Neural progenitor cell (in vitro differentiated cells): Measurements from ENCODE around the gene C14orf132. TPM values are rescaled to one million over a fixed set of nuclear protein-coding genes. Genes with fewer than 3 reads are reported as not detected.

Source experiments
- DNase-seq: peaks from one replicate; pipeline ENCODE4 v3.0.0-alpha.2; 2016; ENCODE audit warnings: low spot score
- H2AFZ ChIP-seq: fragments of 200-600 bp; sonication (generic); replicated peaks from 2 replicates; pipeline ENCODE4 v1.6.1; 2016; ENCODE audit warnings: antibody characterized with exemption
- H3F3A ChIP-seq: fragments of 200-600 bp; sonication (generic); 2 replicates; pipeline ENCODE4 v1.6.1; 2016; ENCODE audit warnings: antibody characterized with exemption, low read depth
- H3K27ac ChIP-seq: fragments of 200-600 bp; sonication (generic); 2 replicates; pipeline ENCODE4 v1.5.1; 2016; ENCODE audit warnings: mild to moderate bottlenecking
- H3K27me3 ChIP-seq: fragments of 200-600 bp; sonication (generic); 2 replicates; pipeline ENCODE4 v1.6.1; 2016; ENCODE audit warnings: mild to moderate bottlenecking, moderate library complexity
- H3K36me3 ChIP-seq: fragments of 200-600 bp; sonication (generic); 2 replicates; pipeline ENCODE4 v1.5.1; 2016
- H3K4me1 ChIP-seq: fragments of 200-600 bp; sonication (generic); 2 replicates; pipeline ENCODE4 v1.6.1; 2016; ENCODE audit warnings: mixed run types
- H3K4me2 ChIP-seq: fragments of 200-600 bp; sonication (generic); 2 replicates; pipeline ENCODE4 v1.6.1; 2016
- H3K4me3 ChIP-seq: fragments of 200-600 bp; sonication (generic); 2 replicates; pipeline ENCODE4 v1.5.1; 2016
- H3K79me2 ChIP-seq: fragments of 200-600 bp; sonication (generic); 2 replicates; pipeline ENCODE4 v1.6.1; 2016; ENCODE audit warnings: low read depth
- H3K9ac ChIP-seq: fragments of 200-600 bp; sonication (generic); 2 replicates; pipeline ENCODE4 v1.6.1; 2016
- H3K9me3 ChIP-seq: fragments of 200-600 bp; sonication (generic); 2 replicates; pipeline ENCODE4 v1.5.1; 2016; ENCODE audit warnings: low read depth
- H4K20me1 ChIP-seq: fragments of 200-600 bp; sonication (generic); 2 replicates; pipeline ENCODE4 v1.6.1; 2016; ENCODE audit warnings: low read depth
- H3K27ac Mint-ChIP-seq: 3 replicates; pipeline ENCODE4 v1.8.0; 2021; ENCODE audit warnings: mixed read lengths
- H3K27me3 Mint-ChIP-seq: 2 replicates; pipeline ENCODE4 v1.8.0; 2022; ENCODE audit warnings: low read depth, mild to moderate bottlenecking, inconsistent platforms, moderate library complexity, mixed read lengths; ENCODE audit not compliant: insufficient read depth
- H3K36me3 Mint-ChIP-seq: 3 replicates; pipeline ENCODE4 v1.8.0; 2021; ENCODE audit warnings: mixed read lengths
- H3K4me1 Mint-ChIP-seq: 3 replicates; pipeline ENCODE4 v1.8.0; 2021; ENCODE audit warnings: mixed read lengths
- H3K4me3 Mint-ChIP-seq: 3 replicates; pipeline ENCODE4 v1.8.0; 2021; ENCODE audit warnings: mild to moderate bottlenecking, moderate library complexity, mixed read lengths
- H3K9me3 Mint-ChIP-seq: 3 replicates; pipeline ENCODE4 v1.8.0; 2020; ENCODE audit warnings: mixed read lengths
- CTCF ChIP-seq: fragments of 200-600 bp; sonication (generic); IDR thresholded peaks from 2 replicates; pipeline ENCODE4 v1.5.1; 2017; ENCODE audit warnings: antibody characterized with exemption, mild to moderate bottlenecking
- EZH2 ChIP-seq: fragments of 200-600 bp; sonication (generic); IDR thresholded peaks from 2 replicates; pipeline ENCODE4 v1.6.1; 2017; ENCODE audit warnings: antibody characterized with exemption, mild to moderate bottlenecking, moderate library complexity
- EZH2phosphoT487 ChIP-seq: fragments of 200-600 bp; sonication (generic); IDR thresholded peaks from 2 replicates; pipeline ENCODE4 v1.6.1; 2017; ENCODE audit warnings: antibody characterized with exemption
- total RNA-seq: library from RNA; depleted of rRNA; stranded (reverse); fragments of >200 nt; gene quantifications from 2 replicates; pipeline ENCODE4 v1.2.3, GENCODE V29; 2015; ENCODE audit warnings: low replicate concordance

C14orf132 gene
- total RNA-seq, 1 donor from 2014 or later, result 8.1 TPM

DNA sequence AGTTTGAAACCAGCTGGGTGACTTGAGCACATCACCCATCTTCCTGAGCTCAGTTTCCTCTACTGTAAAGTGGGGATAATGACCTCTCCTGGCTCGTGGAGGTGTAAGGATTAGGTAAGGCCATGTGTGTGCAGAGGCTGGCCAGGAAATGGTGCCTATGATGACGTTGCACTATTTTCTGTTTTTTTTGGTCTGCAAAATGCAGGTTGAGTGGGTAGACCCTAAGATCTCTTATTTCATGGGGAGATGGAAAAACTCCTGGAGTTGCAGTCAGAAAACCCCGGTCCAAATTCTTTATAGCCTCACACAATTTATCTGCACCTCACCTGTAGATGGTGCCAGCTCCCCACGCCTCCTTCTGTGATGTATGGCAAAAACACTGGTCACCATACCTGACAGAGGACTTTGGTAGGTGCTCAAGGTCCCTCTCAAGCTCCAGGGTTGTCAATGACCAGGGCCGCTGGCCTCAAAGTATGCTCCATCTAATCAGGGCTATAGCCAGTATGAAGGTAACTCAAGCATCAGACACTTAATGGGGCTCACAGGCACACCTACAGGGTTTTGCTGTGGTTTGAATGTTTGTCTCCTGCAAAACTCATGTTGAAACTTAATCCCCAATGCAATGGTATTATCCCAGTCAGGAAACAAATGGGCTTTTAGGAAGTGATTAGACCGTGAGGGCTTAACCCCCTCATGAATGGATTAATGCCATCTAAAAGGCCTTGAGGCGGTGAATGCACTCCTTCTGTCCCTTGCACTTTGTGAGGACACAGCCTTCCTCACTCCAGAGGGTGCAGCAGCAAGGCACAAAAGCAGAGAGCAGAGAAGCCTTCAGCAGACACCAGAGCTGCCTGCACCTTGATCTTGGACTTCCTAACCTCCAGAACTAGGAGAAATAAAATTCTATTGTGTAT, 17.6 kb downstream of the C14orf132 start:
- H3K27ac ChIP-seq, result no peak overlapping the region
- no peak overlapping the region for H3K9ac ChIP-seq
- Mint-ChIP-seq H3K4me1 (peaks cover 74% of the 10 kb centered on the region), H3K27ac (no peak overlapping the region), H3K4me3 (no peak overlapping the region), H3K9me3 (no peaks in the 10 kb centered on the region), H3K27me3 (peaks cover 9% of the 10 kb centered on the region), H3K36me3 (peaks cover 19% of the 10 kb centered on the region)
- H3K4me3 ChIP-seq, result no peak overlapping the region
- H2AFZ ChIP-seq, result no peak overlapping the region
- H3K36me3 ChIP-seq, result no peaks in the 10 kb centered on the region
- H3F3A ChIP-seq, result peaks cover 19% of the 10 kb centered on the region
- peaks cover 23% of the 10 kb centered on the region for H3K4me1 ChIP-seq
- peak; percentile 77 for DNase-seq
- H3K9me3 ChIP-seq, result no peaks in the 10 kb centered on the region
- no peaks in the 10 kb centered on the region for H3K79me2 ChIP-seq
- peaks cover 13% of the 10 kb centered on the region for H4K20me1 ChIP-seq
- H3K27me3 ChIP-seq, result no peaks in the 10 kb centered on the region
- peak overlapping the region; percentile 3 for H3K4me2 ChIP-seq
- TF ChIP-seq CTCF, result no peak
- peak; percentile 65 for TF ChIP-seq EZH2phosphoT487
- no peak for TF ChIP-seq EZH2

- peaks cover 9% of the 10 kb centered on the region for H3K27me3 Mint-ChIP-seq
- no peaks in the 10 kb centered on the region for H3K79me2 ChIP-seq
- H3K4me1 Mint-ChIP-seq, result peaks cover 81% of the 10 kb centered on the region
- H3K4me3 Mint-ChIP-seq, result peak overlapping the region; percentile 55
- H3K4me2 ChIP-seq, result peak overlapping the region; percentile 3
- H3K4me3 ChIP-seq, result no peak overlapping the region
- H2AFZ ChIP-seq, result no peak overlapping the region
- no peaks in the 10 kb centered on the region for H3K27me3 ChIP-seq
- H3K4me1 ChIP-seq, result peaks cover 23% of the 10 kb centered on the region
- H3F3A ChIP-seq, result peaks cover 19% of the 10 kb centered on the region
- no peaks in the 10 kb centered on the region for H3K9me3 ChIP-seq
- peak overlapping the region; percentile 30 for H3K27ac Mint-ChIP-seq
- no peaks in the 10 kb centered on the region for H3K9me3 Mint-ChIP-seq
- peaks cover 21% of the 10 kb centered on the region for H3K36me3 Mint-ChIP-seq
- H3K9ac ChIP-seq, result no peak overlapping the region
- no peak for DNase-seq
- H3K27ac ChIP-seq, result no peak overlapping the region
- TF ChIP-seq CTCF (no peak), EZH2phosphoT487 (no peak), EZH2 (no peak)
- peaks cover 13% of the 10 kb centered on the region for H4K20me1 ChIP-seq
- no peaks in the 10 kb centered on the region for H3K36me3 ChIP-seq
Measured at GRCh38 chr14:96057738-96058137, 18.6 kb downstream of the C14orf132 start.

DNA sequence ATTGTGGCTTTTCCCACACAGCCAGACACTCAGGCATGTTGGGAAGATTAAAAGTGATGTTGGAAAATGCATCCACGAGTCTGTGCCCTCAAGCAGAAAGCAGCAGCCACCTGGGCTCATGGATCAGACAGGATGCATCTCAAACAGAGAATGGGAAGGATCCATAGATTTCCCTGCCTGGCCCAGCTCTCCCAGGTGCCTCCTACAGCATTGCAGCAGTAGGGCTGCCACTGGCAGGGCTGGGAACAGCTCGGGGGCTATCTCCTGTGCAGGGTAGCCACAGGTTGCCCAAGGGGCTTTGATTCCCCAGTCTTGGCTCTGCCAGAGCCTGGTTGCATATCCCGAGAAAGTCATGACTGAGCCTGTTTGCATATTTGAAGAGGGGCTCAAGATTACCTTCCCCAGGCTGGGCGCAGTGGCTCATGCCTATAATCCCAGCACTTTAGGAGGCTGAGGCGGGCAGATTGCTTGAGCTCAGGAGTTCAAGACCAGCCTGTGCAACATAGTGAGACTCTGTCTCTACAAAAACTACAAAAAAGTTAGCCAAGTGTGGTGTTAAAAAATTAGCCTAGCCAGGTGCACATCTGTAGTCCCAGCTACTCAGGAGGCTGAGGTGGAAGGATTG, 19.5 kb downstream of the C14orf132 start:
- Mint-ChIP-seq H3K4me3 (peak overlapping the region; percentile 55), H3K27ac (peak overlapping the region; percentile 30), H3K36me3 (peaks cover 20% of the 10 kb centered on the region), H3K27me3 (peaks cover 9% of the 10 kb centered on the region), H3K9me3 (no peaks in the 10 kb centered on the region), H3K4me1 (peaks cover 76% of the 10 kb centered on the region)
- no peaks in the 10 kb centered on the region for H3K9me3 ChIP-seq
- no peak overlapping the region for H3K4me2 ChIP-seq
- H3F3A ChIP-seq, result peaks cover 19% of the 10 kb centered on the region
- no peaks in the 10 kb centered on the region for H3K79me2 ChIP-seq
- peaks cover 23% of the 10 kb centered on the region for H3K4me1 ChIP-seq
- no peaks in the 10 kb centered on the region for H3K27me3 ChIP-seq
- no peak overlapping the region for H2AFZ ChIP-seq
- no peak overlapping the region for H3K4me3 ChIP-seq
- H3K36me3 ChIP-seq, result no peaks in the 10 kb centered on the region
- DNase-seq, result no peak
- TF ChIP-seq CTCF, result no peak
- no peak for TF ChIP-seq EZH2phosphoT487
- no peak overlapping the region for H3K27ac ChIP-seq
- H3K9ac ChIP-seq, result no peak overlapping the region
- peaks cover 13% of the 10 kb centered on the region for H4K20me1 ChIP-seq
